ENCODE data around the gene EHHADH. TPM values are rescaled to one million over a fixed set of nuclear protein-coding genes. Genes with fewer than 3 reads are reported as not detected.

The EHHADH gene
- total and polyA plus RNA-seq, 2 of the 13 experiments (the other 11 are each of a cell fraction or from before 2014, with no cell fraction given), result 14.5 to 38.9 TPM

GRCh38 chr3:185175370-185175987 is 78.4 kb downstream of the EHHADH start (continued):
- no peak for TF ChIP-seq HNF1A (IDR thresholded peaks at IDR 0.05; ENCODE audit: low read depth)
- TF ChIP-seq HNF1A (CRISPR knock-in tag; IDR thresholded peaks at IDR 0.05; ENCODE audit: borderline replicate concordance), result 0 out of 2 replicates have a peak, but pooled peaks have one; percentile 67
- peak; percentile 75; the same call in 1 of the 2 replicates for TF ChIP-seq POGK (CRISPR knock-in tag; conservative IDR thresholded peaks at IDR 0.05)
- TF ChIP-seq HDAC6 (IDR thresholded peaks at IDR 0.05; ENCODE audit: low read depth, low read length), result no peak
- peak; percentile 65; the same call in 1 of the 2 replicates for TF ChIP-seq HIVEP1 (CRISPR knock-in tag; IDR thresholded peaks at IDR 0.05)
- TF ChIP-seq ZNF3 (CRISPR knock-in tag; IDR thresholded peaks at IDR 0.05), result 0 out of 2 replicates have a peak, but pooled peaks have one; percentile 57
- TF ChIP-seq ZNF367 (CRISPR knock-in tag; IDR thresholded peaks at IDR 0.05; ENCODE audit: borderline replicate concordance), result no peak
- TF ChIP-seq GATA4 (IDR thresholded peaks at IDR 0.05; ENCODE audit: borderline replicate concordance, low read depth), result no peak
- peak; percentile 33 for TF ChIP-seq CBX1 (IDR thresholded peaks at IDR 0.05; ENCODE audit: low read depth)
- TF ChIP-seq SNAPC4 (CRISPR knock-in tag; IDR thresholded peaks at IDR 0.05), result 0 out of 2 replicates have a peak, but pooled peaks have one; percentile 53
- TF ChIP-seq NR2F1 (CRISPR knock-in tag; IDR thresholded peaks at IDR 0.05), result no peak
- peak; percentile 68 for TF ChIP-seq ZNF317 (CRISPR knock-in tag; IDR thresholded peaks at IDR 0.05)
- TF ChIP-seq SOX13 (IDR thresholded peaks at IDR 0.05), result 0 out of 2 replicates have a peak, but pooled peaks have one; percentile 7
- peak in 1 of 2 experiments; percentile 54; a peak in 2 of 4 replicates for TF ChIP-seq SOX13 (CRISPR knock-in tag; conservative IDR thresholded peaks at IDR 0.05 in 1 of 2, IDR thresholded peaks at IDR 0.05 in 1 of 2)
- no peak for TF ChIP-seq GPN1 (CRISPR knock-in tag; IDR thresholded peaks at IDR 0.05; ENCODE audit: borderline replicate concordance)
- TF ChIP-seq HIC2 (CRISPR knock-in tag; IDR thresholded peaks at IDR 0.05; ENCODE audit: low read depth), result peak; percentile 37; the same call in 1 of the 2 replicates
